Fibroblast of lung (primary cell): Measurements from ENCODE around the gene FAT4.

Experiments
- EZH2 ChIP-seq: IDR thresholded peaks from 2 replicates; pipeline ENCODE4 v1.5.1; 2012; ENCODE audit warnings: low read length, control low read depth, mild to moderate bottlenecking; ENCODE audit errors: missing control alignments
- TF ChIP-seq, protein P1 (sequence below), 2 donors: IDR thresholded peaks in 1 of 2; conservative IDR thresholded peaks in 1 of 2; 1 replicate in 1 of 2; 2 replicates in 1 of 2; pipeline ENCODE4 v1.5.1; 2011 to 2012; ENCODE audit warnings: low read length in 2 of 2, control low read depth in 1 of 2, inconsistent platforms in 1 of 2, low read depth in 1 of 2, mild to moderate bottlenecking in 1 of 2

DNA sequence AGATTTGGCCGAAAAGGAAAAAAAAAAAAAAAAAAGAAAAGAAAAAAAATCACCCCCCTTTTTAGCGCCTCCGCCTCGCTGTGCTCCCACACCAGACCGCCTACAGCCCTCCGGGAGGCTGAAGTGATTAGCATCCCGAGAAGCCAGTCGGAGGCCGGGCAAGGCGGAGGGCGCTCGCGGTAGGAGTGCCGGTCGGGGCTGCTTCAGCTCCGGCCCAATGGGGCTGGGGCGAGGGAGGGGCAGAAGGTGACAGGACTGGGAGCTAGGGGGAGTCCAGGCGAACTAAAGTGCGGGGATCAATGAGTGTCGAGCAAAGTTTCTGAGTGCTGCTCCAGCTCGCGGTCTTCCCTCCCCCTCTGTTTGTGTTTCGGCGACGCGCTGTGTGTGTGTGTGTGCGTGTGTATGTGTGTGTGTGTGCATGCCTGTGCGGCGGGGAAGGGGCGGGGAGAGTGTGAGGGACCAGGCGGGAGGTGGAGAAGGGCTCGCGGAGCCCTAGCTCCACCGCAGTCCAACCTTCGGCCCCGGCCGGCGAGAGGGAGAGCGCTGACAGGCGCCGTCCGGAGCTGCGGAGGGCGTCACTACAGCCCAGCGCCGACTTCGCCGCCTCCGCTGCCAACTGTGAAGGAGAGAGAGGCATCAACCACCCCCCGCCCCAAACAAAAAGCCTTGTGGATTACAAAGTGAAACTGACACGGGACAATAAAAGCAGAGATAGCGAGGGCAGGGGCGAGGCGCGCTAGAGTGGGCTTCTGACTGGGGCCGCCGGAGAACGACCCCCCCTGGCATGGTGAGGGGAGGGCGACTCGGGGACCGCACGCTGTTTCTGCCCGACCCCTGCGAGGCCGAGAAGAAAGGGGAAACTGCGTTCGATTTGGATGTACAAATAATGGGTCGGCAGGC, at the start of gene FAT4:
- no peak for TF ChIP-seq EZH2
- TF ChIP-seq, protein P1, sequence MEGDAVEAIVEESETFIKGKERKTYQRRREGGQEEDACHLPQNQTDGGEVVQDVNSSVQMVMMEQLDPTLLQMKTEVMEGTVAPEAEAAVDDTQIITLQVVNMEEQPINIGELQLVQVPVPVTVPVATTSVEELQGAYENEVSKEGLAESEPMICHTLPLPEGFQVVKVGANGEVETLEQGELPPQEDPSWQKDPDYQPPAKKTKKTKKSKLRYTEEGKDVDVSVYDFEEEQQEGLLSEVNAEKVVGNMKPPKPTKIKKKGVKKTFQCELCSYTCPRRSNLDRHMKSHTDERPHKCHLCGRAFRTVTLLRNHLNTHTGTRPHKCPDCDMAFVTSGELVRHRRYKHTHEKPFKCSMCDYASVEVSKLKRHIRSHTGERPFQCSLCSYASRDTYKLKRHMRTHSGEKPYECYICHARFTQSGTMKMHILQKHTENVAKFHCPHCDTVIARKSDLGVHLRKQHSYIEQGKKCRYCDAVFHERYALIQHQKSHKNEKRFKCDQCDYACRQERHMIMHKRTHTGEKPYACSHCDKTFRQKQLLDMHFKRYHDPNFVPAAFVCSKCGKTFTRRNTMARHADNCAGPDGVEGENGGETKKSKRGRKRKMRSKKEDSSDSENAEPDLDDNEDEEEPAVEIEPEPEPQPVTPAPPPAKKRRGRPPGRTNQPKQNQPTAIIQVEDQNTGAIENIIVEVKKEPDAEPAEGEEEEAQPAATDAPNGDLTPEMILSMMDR (conservative IDR thresholded peaks at IDR 0.05 in 1 of 2, IDR thresholded peaks at IDR 0.05 in 1 of 2; ENCODE audit: low read depth in 1 of 2, low read length in 2 of 2) = peak in 1 of 2 donors; percentile 22
